Measurements from ENCODE around the gene NUDC. TPM values are rescaled to one million over a fixed set of nuclear protein-coding genes. Genes with fewer than 3 reads are reported as not detected.

NUDC gene
- polyA plus RNA-seq, 1 experiment, result 40.7 TPM

DNA sequence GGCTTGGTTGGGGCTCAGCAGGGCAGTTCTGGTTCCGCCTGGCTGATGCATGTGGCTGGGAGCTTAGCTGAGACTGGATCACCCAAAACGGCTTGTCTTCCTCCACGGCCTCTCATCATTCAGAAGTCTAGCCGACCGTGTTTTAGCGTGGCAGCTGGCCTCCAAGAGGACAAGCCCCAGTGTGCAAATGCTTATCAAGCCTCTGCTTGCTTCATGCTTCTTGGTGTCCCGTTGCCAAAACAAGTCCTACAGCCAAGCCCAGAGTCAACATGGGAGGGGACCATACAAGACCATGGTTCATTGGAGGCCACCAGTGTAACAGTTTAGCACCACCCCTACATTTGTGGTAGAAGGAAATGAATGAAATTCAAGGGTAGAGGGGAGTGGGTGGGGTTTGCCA lies 49.3 kb downstream of the NUDC start:
- CTCF ChIA-PET, result no interaction called here
- POLR2A ChIA-PET, result no interaction called here

DNA sequence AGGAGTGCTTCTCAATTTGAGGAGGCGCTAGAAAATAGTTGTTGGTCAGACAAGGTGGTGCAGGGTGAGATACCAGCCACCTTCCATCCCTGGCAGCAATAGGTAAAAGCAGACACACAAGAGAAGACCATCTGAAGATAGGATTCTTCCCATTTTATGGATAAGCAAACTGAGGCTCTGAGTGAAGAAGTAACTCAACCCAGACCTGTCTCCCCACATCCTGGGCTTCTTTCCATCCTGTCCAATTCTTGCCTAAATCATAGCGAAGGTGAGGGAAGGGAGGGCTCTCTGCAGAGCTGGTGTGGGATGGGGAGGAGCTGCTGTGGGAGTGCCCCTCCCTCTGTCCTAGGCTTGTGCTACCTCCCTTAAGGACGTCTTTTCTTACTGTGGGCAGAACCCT lies 50.0 kb downstream of the NUDC start:
- DNase-seq (ENCODE audit: low read depth), result no peak
- H3K27me3 ChIP-seq (ENCODE audit: control insufficient read depth, insufficient read depth, low read length), result no peaks in the 10 kb centered on the region
- TF ChIP-seq, protein P1, sequence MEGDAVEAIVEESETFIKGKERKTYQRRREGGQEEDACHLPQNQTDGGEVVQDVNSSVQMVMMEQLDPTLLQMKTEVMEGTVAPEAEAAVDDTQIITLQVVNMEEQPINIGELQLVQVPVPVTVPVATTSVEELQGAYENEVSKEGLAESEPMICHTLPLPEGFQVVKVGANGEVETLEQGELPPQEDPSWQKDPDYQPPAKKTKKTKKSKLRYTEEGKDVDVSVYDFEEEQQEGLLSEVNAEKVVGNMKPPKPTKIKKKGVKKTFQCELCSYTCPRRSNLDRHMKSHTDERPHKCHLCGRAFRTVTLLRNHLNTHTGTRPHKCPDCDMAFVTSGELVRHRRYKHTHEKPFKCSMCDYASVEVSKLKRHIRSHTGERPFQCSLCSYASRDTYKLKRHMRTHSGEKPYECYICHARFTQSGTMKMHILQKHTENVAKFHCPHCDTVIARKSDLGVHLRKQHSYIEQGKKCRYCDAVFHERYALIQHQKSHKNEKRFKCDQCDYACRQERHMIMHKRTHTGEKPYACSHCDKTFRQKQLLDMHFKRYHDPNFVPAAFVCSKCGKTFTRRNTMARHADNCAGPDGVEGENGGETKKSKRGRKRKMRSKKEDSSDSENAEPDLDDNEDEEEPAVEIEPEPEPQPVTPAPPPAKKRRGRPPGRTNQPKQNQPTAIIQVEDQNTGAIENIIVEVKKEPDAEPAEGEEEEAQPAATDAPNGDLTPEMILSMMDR (IDR thresholded peaks at IDR 0.05; ENCODE audit: insufficient read depth, low read depth, low read length), result no peak
- ChIA-PET CTCF (interaction anchor here (1.0 to 1.4 kb wide), 3 partner anchors 10 to 74 kb away, joined by 3 to 4 read pairs (median 3); no protein-coding TSS in a partner anchor), POLR2A (interaction anchor here (1.0 kb wide), 1 partner anchor 10 kb away, joined by 3 read pairs; no protein-coding TSS in a partner anchor)
- H3K4me3 ChIP-seq (ENCODE audit: low read depth, low read length), result no peak overlapping the region
- no peaks in the 10 kb centered on the region for H3K36me3 ChIP-seq (ENCODE audit: control insufficient read depth, insufficient read depth, low read length)

More for the DNA sequence above, 49.3 kb downstream of the NUDC start:
- TF ChIP-seq, protein P1 (IDR thresholded peaks at IDR 0.05; ENCODE audit: insufficient read depth, low read depth, low read length), result no peak
- H3K4me3 ChIP-seq (ENCODE audit: low read depth, low read length), result no peak overlapping the region
- H3K27me3 ChIP-seq (ENCODE audit: control insufficient read depth, insufficient read depth, low read length), result no peaks in the 10 kb centered on the region
- no peaks in the 10 kb centered on the region for H3K36me3 ChIP-seq (ENCODE audit: control insufficient read depth, insufficient read depth, low read length)
- DNase-seq (ENCODE audit: low read depth), result no peak

GRCh38 chr1:26972390-26972789 lies 50.8 kb downstream of the NUDC start:
- Histone ChIP-seq H3K27me3 (ENCODE audit: control insufficient read depth, insufficient read depth, low read length) (no peaks in the 10 kb centered on the region), H3K36me3 (ENCODE audit: control insufficient read depth, insufficient read depth, low read length) (no peaks in the 10 kb centered on the region), H3K4me3 (ENCODE audit: low read depth, low read length) (no peak overlapping the region)
- ChIA-PET POLR2A (interaction anchor here (1.0 kb wide), 1 partner anchor 10 kb away, joined by 3 read pairs; no protein-coding TSS in a partner anchor), CTCF (interaction anchor here (1.0 to 1.4 kb wide), 3 partner anchors 10 to 73 kb away, joined by 3 to 4 read pairs (median 3); no protein-coding TSS in a partner anchor)
- DNase-seq (ENCODE audit: low read depth), result no peak
- TF ChIP-seq, protein P1 (IDR thresholded peaks at IDR 0.05; ENCODE audit: insufficient read depth, low read depth, low read length), result no peak

GRCh38 chr1:26972821-26973220 lies 51.3 kb downstream of the NUDC start:
- H3K27me3 ChIP-seq (ENCODE audit: control insufficient read depth, insufficient read depth, low read length), result no peaks in the 10 kb centered on the region
- H3K36me3 ChIP-seq (ENCODE audit: control insufficient read depth, insufficient read depth, low read length), result no peaks in the 10 kb centered on the region
- CTCF ChIA-PET, result interaction anchor here (1.0 to 1.4 kb wide), 3 partner anchors 12 to 73 kb away, joined by 3 to 5 read pairs (median 4); no protein-coding TSS in a partner anchor
- H3K4me3 ChIP-seq (ENCODE audit: low read depth, low read length), result no peak overlapping the region
- no peak for DNase-seq (ENCODE audit: low read depth)
- POLR2A ChIA-PET, result interaction anchor here (1.0 kb wide), 1 partner anchor 11 kb away, joined by 3 read pairs; no protein-coding TSS in a partner anchor
- TF ChIP-seq, protein P1 (IDR thresholded peaks at IDR 0.05; ENCODE audit: insufficient read depth, low read depth, low read length), result no peak

GRCh38 chr1:26976621-26977510 lies 55.3 kb downstream of the NUDC start:
- CTCF ChIA-PET, result interaction anchor here (1.2 to 3.6 kb wide), 2 partner anchors 10 to 21 kb away, joined by 4 to 12 read pairs; no protein-coding TSS in a partner anchor

More at GRCh38 chr1:26976621-26977510, 55.3 kb downstream of the NUDC start:
- POLR2A ChIA-PET, result no interaction called here
- Histone ChIP-seq H3K27me3 (ENCODE audit: control insufficient read depth, insufficient read depth, low read length) (no peaks in the 10 kb centered on the region), H3K36me3 (ENCODE audit: control insufficient read depth, insufficient read depth, low read length) (no peaks in the 10 kb centered on the region), H3K4me3 (ENCODE audit: low read depth, low read length) (no peak overlapping the region)
- TF ChIP-seq, protein P1 (IDR thresholded peaks at IDR 0.05; ENCODE audit: insufficient read depth, low read depth, low read length), result no peak
- DNase-seq (ENCODE audit: low read depth), result no peak
